HepG2 (cell line): ENCODE data around the gene HLF.

Experiments
- ATF3 ChIP-seq: sonication (generic); formaldehyde crosslinking; IDR thresholded peaks from 2 replicates; pipeline ENCODE4 v1.4.0; 2020; ENCODE audit warnings: missing genetic modification reagents
- HCFC1 ChIP-seq: fragments of 150-350 bp; IDR thresholded peaks from 2 replicates; pipeline ENCODE4 v1.6.1; 2014; ENCODE audit warnings: low read depth, low read length
- NFE2L2 ChIP-seq: fragments of 150-350 bp; IDR thresholded peaks from 2 replicates; pipeline ENCODE4 v1.6.1; 2014; ENCODE audit warnings: low read length
- TF ChIP-seq, protein P1 (sequence below): sonication (generic); formaldehyde crosslinking; IDR thresholded peaks from 2 replicates; pipeline ENCODE4 v1.9.0; 2021; ENCODE audit warnings: missing genetic modification reagents, borderline replicate concordance

GRCh38 chr17:55360971-55361370, 96.2 kb downstream of the HLF start:
- TF ChIP-seq, protein P1, sequence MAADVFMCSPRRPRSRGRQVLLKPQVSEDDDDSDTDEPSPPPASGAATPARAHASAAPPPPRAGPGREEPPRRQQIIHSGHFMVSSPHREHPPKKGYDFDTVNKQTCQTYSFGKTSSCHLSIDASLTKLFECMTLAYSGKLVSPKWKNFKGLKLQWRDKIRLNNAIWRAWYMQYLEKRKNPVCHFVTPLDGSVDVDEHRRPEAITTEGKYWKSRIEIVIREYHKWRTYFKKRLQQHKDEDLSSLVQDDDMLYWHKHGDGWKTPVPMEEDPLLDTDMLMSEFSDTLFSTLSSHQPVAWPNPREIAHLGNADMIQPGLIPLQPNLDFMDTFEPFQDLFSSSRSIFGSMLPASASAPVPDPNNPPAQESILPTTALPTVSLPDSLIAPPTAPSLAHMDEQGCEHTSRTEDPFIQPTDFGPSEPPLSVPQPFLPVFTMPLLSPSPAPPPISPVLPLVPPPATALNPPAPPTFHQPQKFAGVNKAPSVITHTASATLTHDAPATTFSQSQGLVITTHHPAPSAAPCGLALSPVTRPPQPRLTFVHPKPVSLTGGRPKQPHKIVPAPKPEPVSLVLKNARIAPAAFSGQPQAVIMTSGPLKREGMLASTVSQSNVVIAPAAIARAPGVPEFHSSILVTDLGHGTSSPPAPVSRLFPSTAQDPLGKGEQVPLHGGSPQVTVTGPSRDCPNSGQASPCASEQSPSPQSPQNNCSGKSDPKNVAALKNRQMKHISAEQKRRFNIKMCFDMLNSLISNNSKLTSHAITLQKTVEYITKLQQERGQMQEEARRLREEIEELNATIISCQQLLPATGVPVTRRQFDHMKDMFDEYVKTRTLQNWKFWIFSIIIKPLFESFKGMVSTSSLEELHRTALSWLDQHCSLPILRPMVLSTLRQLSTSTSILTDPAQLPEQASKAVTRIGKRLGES, result no peak
- TF ChIP-seq ATF3 (no peak), NFE2L2 (no peak), HCFC1 (no peak)
